ENCODE data around the gene TGFBR2. TPM values are rescaled to one million over a fixed set of nuclear protein-coding genes. Genes with fewer than 3 reads are reported as not detected.

TGFBR2 gene
- total RNA-seq, 1 donor from 2014 or later, result 177 TPM

- DNase-seq (ENCODE audit: low spot score), result no peak
Measured at GRCh38 chr3:30673425-30674341, 67.3 kb downstream of the TGFBR2 start.

GRCh38 chr3:30675006-30675405, 68.6 kb downstream of the TGFBR2 start:
- no peak for DNase-seq (ENCODE audit: low spot score)

DNA sequence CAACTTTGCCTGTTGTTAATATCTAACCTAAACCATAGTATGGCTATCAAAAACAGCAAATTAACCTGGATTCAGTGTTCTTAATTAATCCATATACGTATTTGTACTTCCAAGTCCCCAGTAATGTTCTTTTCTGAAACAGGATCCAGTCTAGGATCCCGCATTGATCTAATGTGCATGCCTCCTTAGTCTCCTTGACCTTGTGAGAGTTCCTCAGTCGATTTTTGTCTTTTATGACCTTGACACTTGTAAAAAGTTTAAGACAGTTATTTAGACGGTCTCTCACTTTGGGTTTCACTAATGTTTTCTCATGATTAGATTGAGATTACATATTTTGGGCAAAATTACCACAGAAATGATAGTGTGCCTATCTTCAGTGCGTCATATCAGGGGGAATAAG, 69.4 kb downstream of the TGFBR2 start:
- DNase-seq (ENCODE audit: low spot score), result no peak

DNA sequence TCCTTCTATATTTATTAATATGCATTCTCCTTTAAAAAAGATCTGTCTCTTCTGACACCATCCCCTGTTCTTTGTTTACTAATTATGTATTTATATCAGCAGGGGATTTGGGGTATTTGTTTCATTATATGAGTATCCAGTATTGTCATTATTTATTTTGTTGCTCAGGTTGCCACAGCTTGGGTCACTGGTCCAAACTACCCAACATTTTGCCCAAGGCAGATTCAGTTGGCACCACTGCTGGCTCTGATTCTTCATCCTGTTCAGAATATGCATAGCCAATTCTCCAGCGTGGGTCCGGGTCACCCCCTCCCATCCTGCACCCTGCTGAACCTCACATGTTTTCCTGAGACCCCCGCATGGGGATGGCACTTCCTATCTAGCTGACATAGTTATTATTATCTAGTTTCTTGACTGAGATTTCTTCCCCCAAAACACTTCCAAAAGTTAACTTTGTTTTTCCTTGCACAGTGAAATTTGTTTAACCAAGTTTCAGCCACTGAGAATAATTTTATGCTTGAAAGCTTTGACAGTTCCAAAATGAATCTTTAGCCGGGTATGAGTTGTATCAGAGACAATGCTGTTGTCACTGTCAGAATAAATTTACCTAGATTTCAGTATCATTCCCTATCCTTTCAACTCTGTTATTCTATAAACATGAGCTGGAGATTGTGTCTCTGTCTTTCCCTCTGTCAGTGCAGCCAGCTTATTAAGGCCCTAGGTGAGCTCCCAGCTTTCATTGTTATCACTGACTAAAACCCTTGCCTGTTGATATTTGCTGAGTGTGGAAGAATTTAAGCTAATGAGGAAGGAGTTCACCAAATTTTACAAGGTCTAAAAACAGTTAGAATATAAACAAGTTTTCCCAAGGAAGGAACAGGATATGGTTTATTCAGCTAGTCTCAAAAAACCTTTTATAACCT, 70.3 kb downstream of the TGFBR2 start:
- no peak for DNase-seq (ENCODE audit: low spot score)

- DNase-seq (ENCODE audit: low spot score), result no peak
Measured at GRCh38 chr3:30677347-30677685, 70.9 kb downstream of the TGFBR2 start.

DNA sequence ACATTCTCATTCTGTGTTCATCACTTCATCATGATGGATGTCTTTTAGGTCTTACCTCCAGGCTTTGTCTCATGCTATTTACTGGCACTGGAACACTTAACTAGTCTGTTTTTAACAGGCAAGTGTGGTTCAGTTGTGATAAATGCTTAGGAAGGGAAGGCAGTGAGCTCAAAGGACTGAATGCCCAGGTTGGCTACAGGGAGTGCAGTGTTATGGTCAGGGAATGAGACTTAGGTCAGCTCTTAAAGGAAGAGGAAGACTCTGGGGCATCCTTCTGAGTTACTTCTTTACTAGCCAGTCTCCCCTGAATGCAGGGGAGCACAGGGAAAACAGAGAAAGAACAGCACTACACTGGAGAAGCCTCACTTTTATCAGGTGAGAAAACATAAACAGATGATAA, 72.6 kb downstream of the TGFBR2 start:
- no peak for DNase-seq (ENCODE audit: low spot score)

DNA sequence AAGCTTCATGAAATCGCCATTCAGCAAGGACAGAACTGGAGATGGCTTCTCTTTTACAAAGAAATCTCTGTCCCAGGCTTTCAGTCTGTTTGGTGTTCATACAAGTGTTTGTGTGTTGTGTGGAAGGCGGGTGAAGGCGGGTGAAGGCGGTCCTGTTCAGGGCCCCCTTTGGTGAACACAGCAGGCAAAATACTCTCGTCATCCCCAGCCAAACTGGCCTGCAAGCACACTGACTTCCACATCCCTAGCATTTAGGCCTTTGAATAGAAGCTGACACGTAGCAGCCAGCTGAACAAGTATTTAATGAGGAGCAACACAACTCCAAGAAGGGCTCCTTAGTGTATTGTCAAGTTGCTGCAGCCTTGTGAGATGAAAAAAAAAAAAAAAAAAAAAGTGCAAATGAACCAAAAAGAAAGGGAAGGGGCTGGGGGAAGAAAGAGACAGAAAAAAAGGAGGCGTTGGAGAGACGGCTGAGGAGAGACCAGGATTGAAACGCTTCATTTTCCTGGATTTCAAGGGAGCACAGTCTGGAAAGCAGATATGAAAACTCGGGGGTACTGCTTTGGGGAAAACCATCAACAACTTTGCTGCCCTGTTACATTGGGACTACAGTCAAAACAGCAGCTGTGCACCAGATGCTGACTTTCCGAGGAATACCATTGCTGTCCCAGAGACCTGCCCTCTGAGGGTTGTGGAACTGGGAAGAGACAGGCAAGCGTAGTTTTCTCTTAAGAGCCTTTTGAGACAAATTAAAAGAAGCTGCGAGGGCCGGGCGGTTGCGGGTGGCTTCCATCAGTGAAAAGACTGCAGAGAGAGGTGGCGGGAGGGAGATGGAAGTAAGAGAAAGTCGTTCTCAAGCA, 74.6 kb downstream of the TGFBR2 start:
- DNase-seq (ENCODE audit: low spot score), result no peak

DNA sequence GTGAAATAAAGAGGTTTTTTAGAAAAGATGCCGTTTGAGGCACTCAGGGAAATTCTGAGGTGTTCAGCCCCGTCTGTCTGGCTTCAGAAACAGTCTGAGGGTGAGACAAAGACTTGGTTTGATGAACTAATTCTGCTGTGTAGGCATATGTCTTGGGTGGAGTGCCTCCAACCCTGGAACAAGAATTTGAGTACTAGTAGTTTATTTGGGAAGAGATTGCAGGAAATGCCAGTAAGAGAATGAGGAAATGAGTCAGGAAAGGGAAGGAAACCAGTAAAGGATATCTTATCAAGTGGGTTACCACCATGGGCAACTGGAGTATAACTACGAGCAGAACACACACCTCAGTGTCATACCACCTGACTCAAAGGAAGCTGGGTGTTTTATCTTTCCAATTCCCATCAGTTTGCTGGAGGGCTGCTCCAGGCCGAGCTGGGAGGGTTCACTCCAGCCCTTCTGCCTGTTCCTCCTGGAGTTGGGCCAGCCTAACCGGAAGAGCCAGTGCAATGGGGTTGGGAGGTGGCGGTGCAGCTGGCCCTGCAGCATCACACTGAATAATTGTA, 75.3 kb downstream of the TGFBR2 start:
- DNase-seq (ENCODE audit: low spot score), result no peak

GRCh38 chr3:30682434-30683155, 76.2 kb downstream of the TGFBR2 start:
- DNase-seq (ENCODE audit: low spot score), result no peak

- DNase-seq (ENCODE audit: low spot score), result no peak
Measured at GRCh38 chr3:30683769-30684168, 77.4 kb downstream of the TGFBR2 start.

GRCh38 chr3:30684356-30684755, 78.0 kb downstream of the TGFBR2 start:
- DNase-seq (ENCODE audit: low spot score), result no peak

GRCh38 chr3:30685267-30685667, 78.9 kb downstream of the TGFBR2 start:
- no peak for DNase-seq (ENCODE audit: low spot score)

GRCh38 chr3:30686176-30686575, 79.8 kb downstream of the TGFBR2 start:
- DNase-seq (ENCODE audit: low spot score), result no peak

GRCh38 chr3:30686799-30687198, 80.4 kb downstream of the TGFBR2 start:
- no peak for DNase-seq (ENCODE audit: low spot score)

DNA sequence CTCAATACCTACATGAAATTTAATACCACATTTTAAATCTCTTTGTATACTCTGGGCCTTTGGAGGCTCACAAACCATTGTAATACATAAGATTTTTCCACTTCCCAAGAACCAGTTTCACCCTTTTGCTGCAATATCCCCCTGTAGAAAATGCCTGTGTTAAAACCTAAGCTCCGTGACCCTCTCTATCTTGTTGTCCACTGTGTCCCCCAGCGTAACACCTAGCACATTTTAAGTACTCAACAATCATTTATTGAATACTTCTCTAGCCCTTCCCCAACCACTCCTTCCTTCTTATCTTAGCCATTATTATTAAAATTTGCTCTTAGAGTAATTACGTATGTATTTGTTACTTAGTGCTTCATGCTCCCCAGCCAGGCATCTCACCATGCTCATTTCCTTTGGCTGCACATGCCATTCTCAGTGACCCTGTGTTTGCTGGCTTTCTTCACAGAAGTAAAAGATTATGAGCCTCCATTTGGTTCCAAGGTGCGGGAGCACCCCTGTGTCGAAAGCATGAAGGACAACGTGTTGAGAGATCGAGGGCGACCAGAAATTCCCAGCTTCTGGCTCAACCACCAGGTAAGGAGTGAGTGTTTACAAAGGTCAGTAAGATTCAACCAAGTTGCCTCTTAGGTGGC, 81.6 kb downstream of the TGFBR2 start:
- no peak for DNase-seq (ENCODE audit: low spot score)

- no peak for DNase-seq (ENCODE audit: low spot score)
Measured at GRCh38 chr3:30688776-30689641, 82.6 kb downstream of the TGFBR2 start.

GRCh38 chr3:30690199-30690598, 83.8 kb downstream of the TGFBR2 start:
- DNase-seq (ENCODE audit: low spot score), result no peak

DNA sequence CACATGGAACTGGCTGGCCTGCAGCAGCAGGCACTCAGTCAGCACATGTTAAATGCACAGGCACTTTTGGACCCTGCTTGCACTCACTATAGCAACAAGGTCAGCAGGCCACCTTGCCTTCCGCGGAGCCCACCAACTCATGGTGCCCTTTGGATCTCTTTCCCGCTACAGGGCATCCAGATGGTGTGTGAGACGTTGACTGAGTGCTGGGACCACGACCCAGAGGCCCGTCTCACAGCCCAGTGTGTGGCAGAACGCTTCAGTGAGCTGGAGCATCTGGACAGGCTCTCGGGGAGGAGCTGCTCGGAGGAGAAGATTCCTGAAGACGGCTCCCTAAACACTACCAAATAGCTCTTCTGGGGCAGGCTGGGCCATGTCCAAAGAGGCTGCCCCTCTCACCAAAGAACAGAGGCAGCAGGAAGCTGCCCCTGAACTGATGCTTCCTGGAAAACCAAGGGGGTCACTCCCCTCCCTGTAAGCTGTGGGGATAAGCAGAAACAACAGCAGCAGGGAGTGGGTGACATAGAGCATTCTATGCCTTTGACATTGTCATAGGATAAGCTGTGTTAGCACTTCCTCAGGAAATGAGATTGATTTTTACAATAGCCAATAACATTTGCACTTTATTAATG, 85.0 kb downstream of the TGFBR2 start:
- DNase-seq (ENCODE audit: low spot score), result no peak

GRCh38 chr3:30691944-30692343, 85.5 kb downstream of the TGFBR2 start:
- DNase-seq (ENCODE audit: low spot score), result no peak

All from ureter (tissue), 1 donor.